ENCODE results near the gene NETO2. TPM values are rescaled to one million over a fixed set of nuclear protein-coding genes. Genes with fewer than 3 reads are reported as not detected.
"Not testable (repeated sequence)": the region's sequence is repeated elsewhere in the genome, so short reads cannot be mapped to it uniquely, and the experiment has no call there.

NETO2 gene, protein sequence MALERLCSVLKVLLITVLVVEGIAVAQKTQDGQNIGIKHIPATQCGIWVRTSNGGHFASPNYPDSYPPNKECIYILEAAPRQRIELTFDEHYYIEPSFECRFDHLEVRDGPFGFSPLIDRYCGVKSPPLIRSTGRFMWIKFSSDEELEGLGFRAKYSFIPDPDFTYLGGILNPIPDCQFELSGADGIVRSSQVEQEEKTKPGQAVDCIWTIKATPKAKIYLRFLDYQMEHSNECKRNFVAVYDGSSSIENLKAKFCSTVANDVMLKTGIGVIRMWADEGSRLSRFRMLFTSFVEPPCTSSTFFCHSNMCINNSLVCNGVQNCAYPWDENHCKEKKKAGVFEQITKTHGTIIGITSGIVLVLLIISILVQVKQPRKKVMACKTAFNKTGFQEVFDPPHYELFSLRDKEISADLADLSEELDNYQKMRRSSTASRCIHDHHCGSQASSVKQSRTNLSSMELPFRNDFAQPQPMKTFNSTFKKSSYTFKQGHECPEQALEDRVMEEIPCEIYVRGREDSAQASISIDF
- 16.7 TPM for polyA plus RNA-seq (ENCODE audit: insufficient read length)

DNA sequence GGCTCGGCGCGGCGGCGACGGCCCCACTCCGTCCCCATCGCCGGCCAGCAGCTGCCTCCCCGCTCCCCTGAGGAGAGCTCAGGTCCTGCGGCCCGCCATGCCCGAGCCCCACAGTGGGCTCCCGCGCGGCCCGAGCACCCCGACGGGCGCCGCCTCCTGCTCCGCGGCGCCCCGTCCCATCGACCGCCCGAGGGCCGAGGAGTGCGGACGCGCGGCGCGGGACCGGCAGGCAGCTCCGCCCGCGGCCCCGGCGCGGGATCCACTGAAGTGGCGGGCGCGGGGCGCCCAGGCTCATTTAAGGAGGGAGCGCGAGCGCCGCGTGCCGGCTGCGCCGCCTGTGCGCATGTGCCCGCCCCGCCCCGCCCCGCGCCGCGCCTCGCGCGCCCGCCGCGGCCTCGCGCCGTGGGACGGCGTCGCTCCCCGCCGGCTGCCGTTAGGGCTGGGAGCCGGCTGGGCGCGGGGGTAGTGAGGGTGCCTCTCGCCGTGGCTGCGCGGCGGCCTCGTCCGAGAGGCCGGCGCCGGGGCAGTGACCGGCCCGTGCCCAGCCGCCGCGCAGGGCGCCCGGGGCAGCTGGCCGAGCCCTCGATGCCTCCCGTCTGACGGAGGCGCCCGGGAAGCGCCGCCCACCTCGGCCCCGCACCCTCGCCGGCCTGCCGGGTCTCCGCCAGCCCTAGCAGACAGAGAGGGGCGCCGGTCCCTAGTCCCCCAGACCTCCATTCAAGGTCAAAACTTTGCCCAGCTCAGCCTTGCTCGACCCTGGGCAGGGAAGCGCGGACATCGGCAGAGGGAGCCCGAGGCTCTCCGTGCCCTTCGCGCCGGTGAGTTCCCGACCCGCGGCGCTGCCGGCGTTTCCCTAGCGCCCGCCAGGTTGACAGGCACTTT is at the start of gene NETO2:
TSS of gene NETO2 (minus strand) at position 269 of the 882 bp plus-strand sequence. CDS start 333 bp downstream, outside the sequence.
- DNase-seq = peak; percentile 43

DNA sequence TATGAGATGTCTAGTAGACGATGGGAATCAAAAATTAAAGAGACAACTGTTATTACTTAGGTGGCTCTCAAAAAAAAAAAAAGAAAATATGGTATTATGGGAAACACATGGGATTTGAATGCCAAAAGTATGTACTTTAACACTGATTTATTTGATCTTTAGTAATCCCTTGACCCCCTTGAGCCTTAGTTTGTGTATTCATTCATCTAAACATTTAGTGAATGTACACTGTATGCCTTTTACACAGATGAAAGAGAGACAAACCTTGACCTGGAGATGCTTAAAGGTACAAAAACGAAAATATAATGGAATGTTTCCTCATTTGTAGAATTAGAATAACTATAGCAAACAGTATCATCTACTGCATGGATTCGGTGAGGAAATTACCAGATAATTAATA is 38.6 kb upstream of the NETO2 start:
- DNase-seq = no peak

DNA sequence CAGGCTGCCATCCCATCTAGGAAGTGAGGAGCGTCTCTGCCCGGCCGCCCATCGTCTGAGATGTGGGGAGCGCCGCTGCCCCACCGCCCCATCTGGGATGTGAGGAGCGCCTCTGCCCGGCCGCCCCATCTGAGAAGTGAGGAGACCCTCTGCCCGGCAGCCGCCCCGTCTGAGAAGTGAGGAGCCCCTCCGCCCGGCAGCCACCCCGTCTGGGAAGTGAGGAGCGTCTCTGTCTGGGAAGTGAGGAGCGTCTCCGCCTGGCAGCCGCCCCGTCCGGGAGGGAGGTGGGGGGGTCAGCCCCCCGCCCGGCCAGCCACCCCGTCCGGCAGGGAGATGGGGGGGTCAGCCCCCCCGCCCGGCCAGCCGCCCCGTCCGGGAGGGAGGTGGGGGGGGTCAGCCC is 37.3 kb upstream of the NETO2 start:
- not testable (repeated sequence) for DNase-seq

DNA sequence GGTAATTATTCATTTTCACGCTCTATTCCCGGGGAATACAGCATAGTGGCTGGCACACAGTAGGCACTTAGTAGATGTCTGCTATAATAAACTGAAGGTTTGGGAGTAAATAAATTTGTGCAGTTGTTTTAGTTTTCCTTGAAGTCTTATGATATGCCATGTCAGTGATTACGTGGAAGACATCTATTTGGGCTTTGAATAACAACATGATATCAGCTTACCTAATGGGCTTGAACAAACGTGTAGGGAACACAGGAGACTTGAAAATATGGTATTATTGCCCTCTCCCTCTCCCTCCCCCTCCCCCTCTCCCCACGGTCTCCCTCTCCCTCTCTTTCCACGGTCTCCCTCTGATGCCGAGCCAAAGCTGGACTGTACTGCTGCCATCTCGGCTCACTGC is 36.3 kb upstream of the NETO2 start:
- DNase-seq = no peak

DNA sequence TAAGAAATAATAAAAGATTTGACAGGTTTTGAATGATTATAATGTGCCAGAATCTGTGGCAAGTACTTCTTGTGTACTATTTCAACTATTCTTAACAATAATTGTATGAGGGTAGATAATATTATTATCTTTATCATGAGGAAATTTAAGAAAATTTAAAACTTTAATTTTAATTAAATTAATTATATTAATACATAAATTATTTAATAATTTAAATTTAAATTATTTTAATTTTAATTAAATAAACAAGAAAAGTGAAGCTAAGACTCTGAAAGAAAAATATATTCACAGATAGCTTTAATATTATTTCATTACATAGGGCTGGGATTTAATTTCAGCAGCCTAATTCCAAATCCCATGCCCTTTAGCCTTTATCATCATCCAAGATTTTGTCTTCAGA is 31.4 kb upstream of the NETO2 start:
- DNase-seq = no peak

DNA sequence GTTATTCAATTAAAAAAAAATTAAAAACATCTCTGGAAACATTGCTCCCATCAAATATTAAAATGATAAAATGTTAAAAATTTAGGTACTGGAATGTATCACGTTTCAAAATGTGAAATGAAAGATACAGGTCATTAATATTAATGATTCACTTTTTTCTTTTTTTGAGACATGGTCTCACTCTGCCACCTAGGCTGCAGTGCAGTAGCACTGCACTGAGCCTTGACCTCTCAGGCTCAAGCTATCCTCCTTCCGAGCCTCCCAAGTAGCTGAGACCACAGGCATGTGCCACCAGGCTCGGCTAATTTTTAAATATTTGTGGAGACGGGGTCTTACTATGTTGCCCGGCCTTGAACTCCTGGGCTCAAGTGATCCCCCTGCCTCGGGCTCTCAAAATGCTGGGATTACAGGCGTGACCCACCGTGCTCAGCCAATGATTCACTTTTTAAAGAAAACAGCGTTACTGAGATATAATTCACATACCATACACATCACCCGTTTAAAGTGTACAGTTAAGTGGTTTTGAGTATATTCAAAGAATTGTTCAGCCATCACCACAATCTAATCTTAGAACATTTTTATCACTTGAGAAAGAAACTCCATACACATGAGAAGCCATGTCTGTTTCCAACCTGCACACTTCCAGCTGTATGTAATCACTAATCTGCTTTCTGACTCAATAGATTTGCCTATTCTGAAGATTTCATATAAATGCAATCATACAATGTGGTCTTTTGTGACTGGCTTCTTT is 19.1 kb upstream of the NETO2 start:
- DNase-seq = no peak

DNA sequence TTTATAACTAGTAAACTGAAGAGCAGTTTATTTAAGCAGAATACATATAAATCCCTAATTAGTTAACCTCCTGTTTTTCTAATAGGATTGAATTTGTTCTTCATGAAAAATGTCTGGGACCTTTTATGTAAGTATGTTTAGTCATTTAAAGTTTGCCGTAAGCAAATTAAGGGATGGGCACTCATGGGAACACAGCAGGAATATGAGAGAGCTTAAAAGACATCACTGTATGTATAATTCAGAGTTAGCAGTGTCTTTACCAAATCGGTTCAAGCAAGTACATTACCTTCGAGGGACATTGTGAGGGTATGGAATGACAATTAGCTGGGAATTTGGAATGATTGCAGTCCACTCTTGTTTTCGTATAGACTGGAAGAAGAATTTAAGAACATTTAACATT is 17.7 kb upstream of the NETO2 start:
- no peak for DNase-seq

DNA sequence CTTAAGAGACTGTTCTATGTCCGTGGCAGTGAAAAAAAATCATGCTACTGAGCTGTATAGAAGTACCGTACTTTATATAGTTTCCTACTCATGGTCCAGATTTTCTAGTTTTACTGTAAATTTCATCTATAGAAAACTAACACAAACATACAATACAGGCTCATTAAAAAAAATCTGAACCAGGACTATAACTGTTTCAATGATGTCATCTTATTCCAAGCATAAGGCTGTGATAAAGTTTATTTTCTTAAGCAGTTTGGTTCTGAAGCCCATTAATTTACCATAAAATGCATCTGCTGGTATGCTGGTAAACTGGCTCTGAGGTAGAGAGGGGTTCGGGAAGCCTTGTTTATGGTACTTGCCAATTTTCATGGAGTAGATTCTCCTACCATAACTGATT is 16.7 kb upstream of the NETO2 start:
- no peak for DNase-seq

DNA sequence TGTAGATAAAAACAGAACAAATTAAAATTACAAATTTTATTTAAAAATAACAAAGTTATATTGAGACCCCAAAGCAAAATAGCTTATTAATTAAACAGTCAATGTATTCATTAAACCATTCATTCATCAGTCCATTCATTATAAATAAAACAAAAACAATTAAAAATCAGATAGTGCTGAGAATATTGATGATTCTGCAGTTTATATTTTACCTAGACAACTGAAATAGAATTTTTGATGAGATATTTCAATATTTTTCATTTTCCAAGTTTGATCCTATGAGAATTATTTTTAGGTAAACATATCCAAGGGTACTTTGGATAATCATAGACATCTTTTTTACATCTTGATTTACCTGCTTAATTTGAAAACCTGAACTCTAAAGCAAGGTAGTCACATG is 15.2 kb upstream of the NETO2 start:
- DNase-seq = no peak

DNA sequence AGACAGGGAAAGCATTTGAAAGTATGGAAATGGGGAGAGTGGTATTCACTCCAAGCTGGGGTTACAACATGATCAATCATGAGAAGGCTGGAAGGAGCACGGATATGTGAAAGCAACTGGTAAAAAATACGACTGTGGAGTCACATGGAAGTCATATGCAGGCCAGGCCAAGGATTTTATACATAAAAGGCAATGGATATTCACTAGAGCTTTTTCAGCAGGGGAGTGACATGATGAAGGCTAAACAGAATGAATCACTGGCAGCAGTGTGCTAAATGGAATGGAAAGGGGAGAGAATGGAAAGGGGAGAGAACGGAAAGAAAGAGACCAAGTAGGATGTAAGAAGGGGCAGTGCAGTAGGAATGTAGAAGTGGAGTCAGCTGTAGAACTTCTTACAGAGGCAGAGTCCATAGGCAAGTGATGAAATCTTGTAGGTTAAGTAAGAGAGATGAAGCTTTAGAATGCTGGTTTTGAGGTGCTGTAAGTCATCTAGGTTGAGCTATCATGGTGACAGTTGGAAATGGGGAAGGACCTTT is 13.0 kb upstream of the NETO2 start:
- DNase-seq = no peak

DNA sequence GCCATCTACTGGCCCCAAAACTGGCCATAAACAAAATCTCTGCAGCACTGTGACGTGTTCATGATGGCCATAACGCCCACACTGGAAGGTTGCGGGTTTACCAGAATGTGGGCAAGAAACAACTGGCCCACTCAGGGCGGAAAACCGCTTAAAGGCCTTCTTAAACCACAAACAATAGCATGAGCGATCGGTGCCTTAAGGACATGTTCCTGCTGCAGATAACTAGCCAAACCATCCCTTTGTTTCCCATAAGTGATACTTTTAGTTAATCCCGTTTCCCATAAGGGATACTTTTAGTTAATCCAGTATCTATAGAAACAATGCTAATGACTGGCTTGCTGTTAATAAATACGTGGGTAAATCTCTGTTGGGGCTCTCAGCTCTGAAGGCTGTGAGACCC is 8.8 kb upstream of the NETO2 start:
- DNase-seq = not testable (repeated sequence)

DNA sequence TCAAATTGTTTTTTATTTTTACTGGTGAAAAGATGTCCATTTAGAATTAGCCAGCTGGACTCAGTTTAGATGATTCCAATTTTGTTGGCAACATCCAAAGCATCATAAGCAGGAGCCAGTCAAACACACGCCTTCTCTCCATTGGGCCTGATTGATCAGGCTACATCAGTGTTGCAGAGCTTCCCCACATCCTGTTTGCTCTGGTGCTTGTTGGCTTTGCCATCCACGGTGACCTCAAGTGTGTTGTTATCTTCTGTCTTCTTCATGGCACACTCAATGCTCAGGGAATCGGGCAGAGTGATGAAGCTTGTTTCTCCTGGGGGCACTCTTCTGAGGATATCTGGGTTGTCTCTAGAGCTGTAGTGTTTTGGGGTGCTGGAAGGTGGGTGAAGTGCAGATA is 6.3 kb upstream of the NETO2 start:
- no peak for DNase-seq

DNA sequence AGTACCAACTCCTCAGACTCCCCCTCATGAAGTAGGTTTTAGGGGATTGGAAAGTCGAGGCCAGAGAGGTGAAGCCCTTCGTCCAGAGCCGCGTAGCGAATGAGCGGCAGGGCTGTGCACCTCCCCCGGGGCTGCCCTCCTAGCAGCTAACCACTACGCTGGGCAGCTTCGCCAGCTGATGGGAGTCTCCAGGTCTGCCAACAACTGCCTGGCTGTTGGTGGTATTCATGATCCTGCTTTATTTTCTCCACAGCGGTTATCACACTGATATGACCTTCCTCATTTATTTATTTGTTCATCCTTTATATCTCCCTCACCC is 773 bp upstream of the NETO2 start:
- DNase-seq = no peak

DNA sequence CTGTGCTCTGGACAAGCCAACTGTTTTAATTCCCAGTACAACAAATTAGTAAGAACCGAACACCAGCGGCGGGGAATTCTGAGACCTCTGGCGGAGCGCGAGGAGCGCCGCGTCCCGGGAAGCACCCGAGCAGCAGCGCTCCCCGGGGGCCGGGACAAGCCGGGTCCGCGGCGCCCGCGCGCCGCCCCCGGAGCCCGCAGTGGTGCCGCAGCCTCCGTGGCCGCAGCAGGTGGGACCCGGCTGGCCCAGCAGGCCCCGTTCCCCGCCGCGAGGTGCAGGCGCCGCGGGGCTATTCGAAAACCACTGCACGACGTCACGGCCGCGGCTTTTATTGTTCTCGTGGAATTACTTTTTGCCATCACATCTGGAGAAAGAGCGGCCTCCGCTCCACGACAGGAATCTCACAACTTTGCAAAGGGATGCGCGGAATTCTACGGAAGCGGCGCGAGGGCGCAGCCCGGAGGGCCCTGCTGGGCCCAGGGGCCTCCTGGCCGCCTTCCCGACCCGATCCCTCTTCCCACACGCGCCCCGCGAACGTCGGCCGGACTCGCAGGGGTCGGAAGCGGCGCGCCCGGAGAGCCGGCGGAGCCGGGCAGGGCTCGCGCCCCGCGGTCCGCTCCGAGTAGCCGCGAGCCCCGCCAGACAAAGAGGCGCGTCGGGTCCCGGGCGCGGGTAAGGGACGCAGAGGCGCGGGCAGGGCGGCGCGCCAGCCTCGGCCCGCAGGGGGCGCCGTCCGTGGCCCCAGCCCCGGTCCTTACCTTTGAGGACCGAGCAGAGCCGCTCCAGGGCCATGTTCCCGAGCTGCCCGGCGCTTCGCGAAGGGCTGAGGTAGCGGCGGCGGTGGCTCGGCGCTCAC is 696 bp downstream of the NETO2 start:
- peak; percentile 45 for DNase-seq

DNA sequence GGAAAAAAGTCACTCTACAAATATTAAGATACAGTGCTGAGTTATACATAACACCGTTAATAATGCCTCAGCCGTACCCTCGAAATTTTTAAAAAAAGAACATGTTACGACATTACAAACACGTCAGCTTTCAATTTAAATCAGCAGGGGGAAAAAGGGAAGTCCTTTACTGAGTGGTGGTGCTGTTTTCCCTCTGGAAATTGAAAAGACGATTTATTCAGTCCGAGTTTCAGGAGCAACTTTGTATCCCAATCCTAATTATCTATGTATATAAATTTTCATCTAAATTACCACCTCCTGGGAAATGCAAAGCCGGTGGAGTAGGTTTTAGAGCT is 1.3 kb downstream of the NETO2 start:
- no peak for DNase-seq

DNA sequence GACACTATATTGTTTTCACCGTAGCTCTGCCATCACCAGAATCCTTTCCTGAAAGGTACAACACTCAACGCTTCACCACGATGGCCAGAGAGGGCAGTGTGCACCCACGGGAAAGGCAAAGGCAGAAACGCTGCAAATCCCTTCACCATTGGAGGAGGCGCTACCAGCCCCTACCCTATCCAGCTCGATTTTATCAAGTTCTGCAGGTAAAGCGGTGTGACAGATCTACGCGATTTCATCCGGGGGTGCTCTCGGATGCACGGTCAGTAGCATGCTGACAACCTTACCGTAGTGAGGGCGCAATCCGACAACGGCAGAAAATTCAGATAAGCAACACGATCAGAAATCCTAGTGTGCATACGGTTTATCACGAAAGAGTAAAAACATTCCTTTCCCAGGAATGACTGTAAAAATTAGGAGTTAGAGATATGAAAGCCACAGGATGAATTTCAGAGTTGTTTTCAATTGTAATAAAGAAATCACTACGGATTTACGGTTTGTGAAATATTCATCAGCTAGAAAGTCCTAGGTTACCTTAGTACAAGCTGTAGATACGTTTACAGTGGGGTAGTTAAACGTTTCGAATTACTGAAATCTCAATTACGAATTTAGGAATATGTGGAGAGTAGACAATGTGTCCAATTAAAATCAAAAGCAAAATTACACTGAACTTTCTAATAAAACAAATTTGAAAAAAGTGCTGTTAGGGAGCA is 1.8 kb downstream of the NETO2 start:
- peak; percentile 76 for DNase-seq

DNA sequence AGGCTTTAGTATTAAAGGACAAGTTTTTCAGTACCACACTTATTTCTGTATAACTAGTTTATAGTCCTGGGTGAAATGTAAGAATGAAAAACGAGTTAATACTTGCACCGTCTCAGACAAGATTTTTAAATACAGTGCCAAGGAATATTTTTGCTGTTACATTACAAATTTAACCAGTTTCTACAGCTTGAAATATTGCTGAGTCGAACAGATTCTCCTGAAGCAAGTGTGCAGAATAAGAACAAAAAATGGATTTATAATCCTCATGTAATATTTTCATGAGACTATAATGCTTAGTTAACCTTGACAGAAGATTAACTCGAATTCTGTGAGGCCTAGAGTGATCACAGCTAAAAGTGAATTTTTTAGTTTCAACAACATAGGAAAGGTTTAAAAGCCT is 3.1 kb downstream of the NETO2 start:
- no peak for DNase-seq

DNA sequence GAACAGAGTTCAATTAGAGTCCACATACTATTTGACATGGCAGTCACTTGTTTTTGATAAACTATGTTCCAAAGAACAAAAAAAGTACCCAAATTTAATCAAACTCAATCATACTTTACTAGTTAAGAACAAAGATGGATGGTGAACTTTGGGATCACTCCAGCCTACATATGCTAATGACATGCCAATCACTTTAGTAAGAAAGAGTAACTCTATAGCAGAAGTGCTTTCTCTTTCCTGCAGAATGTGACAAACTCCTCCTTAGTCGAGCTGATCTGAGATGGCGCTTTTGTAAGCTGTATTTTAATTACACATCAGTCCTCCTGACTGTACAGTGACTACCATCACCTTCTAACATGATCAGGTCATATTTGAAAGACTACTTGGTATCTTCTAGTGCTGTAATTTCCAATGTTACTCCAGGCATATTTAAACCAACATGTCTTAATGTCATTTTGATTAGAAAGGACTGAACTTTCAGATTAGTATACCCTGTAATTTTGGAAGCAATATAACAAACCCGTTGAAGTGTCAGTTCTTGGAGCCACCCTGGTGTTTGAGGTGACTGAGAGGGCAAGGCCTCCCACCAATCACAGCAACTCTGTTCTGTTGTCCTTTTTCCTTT is 4.1 kb downstream of the NETO2 start:
- no peak for DNase-seq

DNA sequence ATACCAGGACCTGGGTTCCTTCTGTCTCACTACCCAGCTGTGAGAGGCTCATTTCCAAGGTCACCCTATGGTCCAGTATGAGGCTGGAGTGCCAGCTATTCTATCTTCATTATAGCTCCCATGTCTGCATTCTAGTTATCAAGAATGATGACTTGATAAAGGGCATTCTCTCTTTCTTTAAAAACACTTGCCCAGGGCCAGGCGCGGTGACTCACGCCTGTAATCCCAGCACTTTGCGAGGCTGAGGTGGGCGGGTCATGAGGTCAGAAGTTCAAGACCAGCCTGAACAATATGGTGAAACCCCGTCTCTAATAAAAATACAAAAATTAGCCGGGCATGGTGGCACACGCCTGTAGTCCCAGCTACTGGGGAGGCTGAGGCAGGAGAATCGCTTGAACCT is 5.8 kb downstream of the NETO2 start:
- not testable (repeated sequence) for DNase-seq

DNA sequence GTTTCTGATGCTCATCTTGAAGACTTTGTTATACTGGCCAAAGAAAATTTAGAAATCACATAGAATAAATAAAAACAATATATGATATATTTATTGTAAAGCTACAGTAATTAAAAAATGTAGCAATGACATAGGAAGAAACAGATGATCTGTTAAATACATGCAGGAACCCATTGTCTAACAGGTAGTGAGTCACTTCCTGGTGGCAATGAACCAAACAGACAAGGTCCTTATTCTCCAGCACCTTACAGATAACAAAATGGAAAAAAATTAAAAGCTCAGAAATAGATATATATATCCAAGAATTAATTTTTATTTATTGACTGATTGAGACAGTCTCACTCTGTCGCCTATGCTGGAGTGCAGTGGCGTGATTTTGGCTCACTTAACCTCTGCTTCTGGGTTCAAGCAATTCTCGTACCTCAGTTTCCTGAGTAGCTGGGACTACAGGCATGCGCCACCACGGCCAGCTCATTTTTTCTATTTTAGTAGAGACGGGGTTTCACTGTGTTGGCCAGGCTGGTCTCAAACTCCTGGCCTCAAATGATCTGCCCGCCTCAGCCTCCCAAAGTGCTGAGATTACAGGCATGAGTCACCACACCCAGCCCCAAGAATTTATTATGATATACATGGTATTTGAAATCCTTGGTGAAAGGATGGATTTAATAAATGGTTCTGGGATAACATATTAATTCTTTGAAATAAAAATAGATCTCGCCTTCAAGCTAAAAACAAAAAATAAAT is 7.5 kb downstream of the NETO2 start:
- DNase-seq = no peak
